ENCODE data around the gene TNC.

The TNC gene

DNA sequence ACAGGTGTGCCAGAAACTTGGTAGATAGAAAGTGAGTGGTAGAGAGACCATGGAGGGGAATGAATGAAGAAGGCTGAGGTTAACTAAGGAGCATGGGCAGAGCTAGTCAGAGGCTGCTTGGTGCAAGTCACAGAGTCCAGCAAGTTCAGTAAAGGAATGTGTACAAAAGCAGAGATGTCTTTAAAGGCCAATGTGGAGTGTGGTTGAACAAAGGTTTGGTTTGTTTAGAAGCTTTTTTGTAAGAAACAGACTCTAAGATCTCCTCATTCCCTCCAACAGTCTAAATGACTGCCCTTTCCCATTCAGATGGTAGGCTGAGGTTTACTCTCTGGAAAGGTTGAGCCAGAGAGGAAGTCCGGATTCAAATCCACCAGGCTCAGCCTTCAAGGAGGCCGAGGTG is 84.2 kb downstream of the TNC start:
- H3K4me3 ChIP-seq (ENCODE audit: low read depth, low read length) = no peak overlapping the region
- TF ChIP-seq, protein P1, sequence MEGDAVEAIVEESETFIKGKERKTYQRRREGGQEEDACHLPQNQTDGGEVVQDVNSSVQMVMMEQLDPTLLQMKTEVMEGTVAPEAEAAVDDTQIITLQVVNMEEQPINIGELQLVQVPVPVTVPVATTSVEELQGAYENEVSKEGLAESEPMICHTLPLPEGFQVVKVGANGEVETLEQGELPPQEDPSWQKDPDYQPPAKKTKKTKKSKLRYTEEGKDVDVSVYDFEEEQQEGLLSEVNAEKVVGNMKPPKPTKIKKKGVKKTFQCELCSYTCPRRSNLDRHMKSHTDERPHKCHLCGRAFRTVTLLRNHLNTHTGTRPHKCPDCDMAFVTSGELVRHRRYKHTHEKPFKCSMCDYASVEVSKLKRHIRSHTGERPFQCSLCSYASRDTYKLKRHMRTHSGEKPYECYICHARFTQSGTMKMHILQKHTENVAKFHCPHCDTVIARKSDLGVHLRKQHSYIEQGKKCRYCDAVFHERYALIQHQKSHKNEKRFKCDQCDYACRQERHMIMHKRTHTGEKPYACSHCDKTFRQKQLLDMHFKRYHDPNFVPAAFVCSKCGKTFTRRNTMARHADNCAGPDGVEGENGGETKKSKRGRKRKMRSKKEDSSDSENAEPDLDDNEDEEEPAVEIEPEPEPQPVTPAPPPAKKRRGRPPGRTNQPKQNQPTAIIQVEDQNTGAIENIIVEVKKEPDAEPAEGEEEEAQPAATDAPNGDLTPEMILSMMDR (IDR thresholded peaks at IDR 0.05; ENCODE audit: borderline replicate concordance, insufficient read depth, low read depth, low read length) = no peak

DNA sequence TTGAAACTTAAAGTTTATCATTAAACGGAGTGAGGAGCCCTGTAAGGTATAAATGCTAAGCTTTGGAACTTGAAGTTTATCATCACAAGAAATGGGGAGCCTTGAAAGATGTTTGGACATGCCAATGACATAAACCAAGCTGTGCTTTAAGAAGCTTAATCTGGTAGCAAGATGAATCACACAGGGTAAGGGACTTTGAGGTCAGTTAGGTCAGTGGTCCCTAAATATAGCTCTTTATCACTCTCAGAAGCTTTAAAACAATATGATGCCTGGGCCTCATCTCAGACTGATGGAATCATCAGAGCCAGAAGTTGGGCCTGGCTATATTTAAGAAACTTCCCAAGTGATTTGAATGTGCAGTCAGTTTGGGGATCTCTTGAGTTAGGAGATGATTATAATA is 85.7 kb downstream of the TNC start:
- H3K4me3 ChIP-seq (ENCODE audit: low read depth, low read length) = no peak overlapping the region
- TF ChIP-seq, protein P1 (IDR thresholded peaks at IDR 0.05; ENCODE audit: borderline replicate concordance, insufficient read depth, low read depth, low read length) = no peak

DNA sequence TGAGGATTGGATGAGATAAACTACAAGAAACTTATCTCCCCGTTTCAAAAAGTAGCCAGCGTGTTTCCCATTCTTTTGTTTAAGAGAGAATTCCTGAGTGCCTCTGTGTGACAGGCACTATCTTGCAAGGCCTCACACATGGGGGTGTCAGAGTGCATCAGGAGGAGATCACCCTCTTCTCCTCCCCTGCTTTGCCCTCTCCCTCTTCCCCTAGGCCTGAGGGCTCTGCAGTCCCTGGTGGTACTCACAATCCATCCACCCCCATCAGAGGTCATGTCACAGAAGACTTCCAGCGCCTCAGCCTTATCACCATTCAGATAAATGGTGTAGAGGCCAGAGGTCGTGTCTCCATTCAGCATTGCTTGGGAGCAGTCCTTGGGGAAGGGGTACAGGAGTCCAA is 88.0 kb downstream of the TNC start:
- no peak overlapping the region for H3K4me3 ChIP-seq (ENCODE audit: low read depth, low read length)
- TF ChIP-seq, protein P1 (IDR thresholded peaks at IDR 0.05; ENCODE audit: borderline replicate concordance, insufficient read depth, low read depth, low read length) = no peak

DNA sequence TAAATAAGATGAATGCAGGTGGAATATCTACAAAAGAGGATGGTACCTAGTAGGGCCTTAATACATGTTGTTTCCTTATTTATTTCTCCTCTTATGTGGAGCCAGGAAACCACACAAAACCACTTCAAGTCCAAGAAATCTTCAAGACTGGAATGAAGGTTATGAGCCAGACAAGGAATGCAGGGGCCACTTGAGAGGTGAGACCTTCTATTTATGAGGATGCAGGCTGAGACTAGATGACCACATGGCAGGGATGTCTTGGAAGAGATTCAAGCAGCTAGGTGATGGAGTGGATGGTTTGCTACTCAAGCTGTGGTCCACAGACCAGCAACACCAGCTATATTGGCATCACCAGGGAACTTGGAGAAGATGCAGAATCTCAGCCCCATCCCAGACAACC is 92.2 kb downstream of the TNC start:
- H3K4me3 ChIP-seq (ENCODE audit: low read depth, low read length) = no peak overlapping the region
- TF ChIP-seq, protein P1 (IDR thresholded peaks at IDR 0.05; ENCODE audit: borderline replicate concordance, insufficient read depth, low read depth, low read length) = no peak

DNA sequence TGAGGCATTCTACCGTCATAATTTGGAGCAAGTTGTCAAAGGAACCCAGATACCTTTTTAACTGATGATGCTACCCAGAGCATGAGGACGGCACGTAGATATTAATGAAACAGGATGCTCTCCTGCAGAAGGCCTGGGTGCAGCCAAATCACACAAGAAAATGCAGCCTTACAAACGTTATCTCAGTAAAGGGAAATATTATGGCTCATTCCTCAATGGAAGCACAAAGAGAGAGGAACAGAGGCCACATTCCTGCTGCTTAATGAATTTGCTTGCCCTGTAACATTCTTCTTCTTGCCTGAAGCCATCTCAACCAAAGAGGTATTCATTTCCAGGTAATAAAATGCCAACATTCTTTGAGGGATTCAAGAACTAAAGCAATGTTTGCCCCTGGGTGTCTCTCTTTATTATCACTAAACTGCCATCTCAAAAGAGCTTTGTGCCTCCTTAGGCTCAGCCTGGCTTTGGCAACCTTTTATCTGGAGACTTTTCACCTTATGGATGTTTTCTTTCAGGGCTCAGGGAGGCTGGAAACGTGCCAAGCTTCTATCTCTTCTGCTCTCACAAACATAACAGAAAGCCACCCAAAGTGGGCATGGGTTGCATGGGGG is 92.9 kb downstream of the TNC start:
- H3K4me3 ChIP-seq (ENCODE audit: low read depth, low read length) = no peak overlapping the region
- TF ChIP-seq, protein P1 (IDR thresholded peaks at IDR 0.05; ENCODE audit: borderline replicate concordance, insufficient read depth, low read depth, low read length) = no peak

DNA sequence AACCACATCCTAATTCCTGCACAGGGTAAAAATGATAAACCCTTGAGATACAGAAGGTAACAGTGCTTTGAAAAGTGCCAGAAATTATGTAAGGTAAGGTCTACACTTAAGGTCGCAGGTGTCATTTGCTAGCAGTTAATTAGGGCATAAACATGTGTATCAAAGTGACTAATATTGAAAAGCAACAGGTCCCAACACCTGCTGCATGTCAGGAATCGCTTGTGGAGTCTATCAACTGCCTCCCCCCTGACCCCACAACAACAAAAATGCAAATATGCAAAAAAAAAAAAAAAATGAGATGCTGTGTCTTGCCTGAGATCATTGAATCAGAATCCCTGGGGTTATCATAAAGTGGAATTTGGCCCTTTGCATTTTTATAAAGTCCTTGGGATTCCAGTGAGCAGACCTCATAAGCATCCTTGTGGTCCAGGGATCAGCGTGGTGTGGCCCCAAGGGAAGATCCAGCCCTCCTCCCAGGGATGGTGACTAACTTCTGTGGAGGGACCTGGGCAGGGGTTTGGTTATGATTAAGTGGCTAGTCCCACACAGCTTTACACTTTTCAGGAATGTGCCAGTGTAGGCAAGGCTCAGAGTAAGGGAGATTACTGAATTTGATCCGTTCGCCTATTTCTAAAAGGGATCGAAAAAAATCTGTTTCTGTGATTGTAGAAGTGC is 95.1 kb downstream of the TNC start:
- H3K4me3 ChIP-seq (ENCODE audit: low read depth, low read length) = no peak overlapping the region
- TF ChIP-seq, protein P1 (IDR thresholded peaks at IDR 0.05; ENCODE audit: borderline replicate concordance, insufficient read depth, low read depth, low read length) = no peak
